HEK293 (cell line): ENCODE data around the gene ARAP3.

Experiments
- PATZ1 ChIP-seq: fragments of 450-650 bp; formaldehyde crosslinking; IDR thresholded peaks from 2 replicates; pipeline ENCODE4 v1.5.1; 2016; ENCODE audit warnings: missing biosample characterization, missing genetic modification characterization
- PRDM2 ChIP-seq: fragments of 450-650 bp; formaldehyde crosslinking; IDR thresholded peaks from 2 replicates; pipeline ENCODE4 v1.5.1; 2016; ENCODE audit warnings: missing biosample characterization, missing genetic modification characterization, borderline replicate concordance
- RBAK ChIP-seq: fragments of 450-650 bp; formaldehyde crosslinking; IDR thresholded peaks from 2 replicates; pipeline ENCODE4 v1.5.1; 2016; ENCODE audit warnings: missing biosample characterization, missing genetic modification characterization
- ZBTB11 ChIP-seq: fragments of 450-650 bp; formaldehyde crosslinking; conservative IDR thresholded peaks from 2 replicates; pipeline ENCODE4 v1.5.1; 2016; ENCODE audit warnings: low read depth, missing biosample characterization, missing genetic modification characterization
- ZBTB20 ChIP-seq: fragments of 450-650 bp; formaldehyde crosslinking; IDR thresholded peaks from 2 replicates; pipeline ENCODE4 v1.5.1; 2016; ENCODE audit warnings: missing biosample characterization, missing genetic modification characterization
- ZBTB26 ChIP-seq: fragments of 450-650 bp; formaldehyde crosslinking; optimal IDR thresholded peaks from 2 replicates; pipeline ENCODE3; 2016; ENCODE audit warnings: missing biosample characterization, mild to moderate bottlenecking, missing genetic modification characterization
- ZBTB8A ChIP-seq: fragments of 450-650 bp; formaldehyde crosslinking; IDR thresholded peaks from 2 replicates; pipeline ENCODE4 v1.5.1; 2016; ENCODE audit warnings: missing biosample characterization, missing genetic modification characterization
- ZNF155 ChIP-seq: fragments of 450-650 bp; formaldehyde crosslinking; IDR thresholded peaks from 2 replicates; pipeline ENCODE4 v1.5.1; 2016; ENCODE audit warnings: missing biosample characterization, missing genetic modification characterization
- ZNF239 ChIP-seq: fragments of 450-650 bp; formaldehyde crosslinking; IDR thresholded peaks from 2 replicates; pipeline ENCODE4 v1.5.1; 2016; ENCODE audit warnings: missing biosample characterization, missing genetic modification characterization
- ZNF24 ChIP-seq: fragments of 450-650 bp; formaldehyde crosslinking; IDR thresholded peaks from 2 replicates; pipeline ENCODE4 v1.5.1; 2016; ENCODE audit warnings: missing biosample characterization, missing genetic modification characterization
- ZNF266 ChIP-seq: fragments of 450-650 bp; formaldehyde crosslinking; IDR thresholded peaks from 2 replicates; pipeline ENCODE4 v1.5.1; 2016; ENCODE audit warnings: missing biosample characterization, missing genetic modification characterization, low read depth
- ZNF335 ChIP-seq: fragments of 450-650 bp; formaldehyde crosslinking; conservative IDR thresholded peaks from 2 replicates; pipeline ENCODE4 v1.5.1; 2016; ENCODE audit warnings: missing biosample characterization, missing genetic modification characterization
- ZNF366 ChIP-seq: fragments of 450-650 bp; formaldehyde crosslinking; conservative IDR thresholded peaks from 2 replicates; pipeline ENCODE4 v1.5.1; 2016; ENCODE audit warnings: missing biosample characterization, missing genetic modification characterization
- ZNF48 ChIP-seq: fragments of 450-650 bp; formaldehyde crosslinking; IDR thresholded peaks from 2 replicates; pipeline ENCODE4 v1.5.1; 2016; ENCODE audit warnings: missing biosample characterization, missing genetic modification characterization
- ZNF558 ChIP-seq: fragments of 450-650 bp; formaldehyde crosslinking; IDR thresholded peaks from 2 replicates; pipeline ENCODE4 v1.5.1; 2016; ENCODE audit warnings: missing biosample characterization, missing genetic modification characterization
- ZNF621 ChIP-seq: fragments of 450-650 bp; formaldehyde crosslinking; IDR thresholded peaks from 2 replicates; pipeline ENCODE4 v1.5.1; 2017; ENCODE audit warnings: missing biosample characterization, missing genetic modification characterization
- ZNF639 ChIP-seq: fragments of 450-650 bp; formaldehyde crosslinking; IDR thresholded peaks from 2 replicates; pipeline ENCODE4 v1.5.1; 2016; ENCODE audit warnings: missing biosample characterization, missing genetic modification characterization
- ZNF658 ChIP-seq: fragments of 450-650 bp; formaldehyde crosslinking; IDR thresholded peaks from 2 replicates; pipeline ENCODE4; 2016; ENCODE audit warnings: missing biosample characterization, missing genetic modification characterization
- ZNF747 ChIP-seq: fragments of 450-650 bp; formaldehyde crosslinking; IDR thresholded peaks from 2 replicates; pipeline ENCODE4 v1.5.1; 2016; ENCODE audit warnings: missing biosample characterization, missing genetic modification characterization
- ZNF76 ChIP-seq: fragments of 450-650 bp; formaldehyde crosslinking; IDR thresholded peaks from 2 replicates; pipeline ENCODE4; 2016; ENCODE audit warnings: low read depth, missing biosample characterization, missing genetic modification characterization, borderline replicate concordance
- TF ChIP-seq, protein P1 (sequence below): fragments of 450-650 bp; formaldehyde crosslinking; IDR thresholded peaks from 2 replicates; pipeline ENCODE4 v1.5.1; 2016; ENCODE audit warnings: missing biosample characterization, missing genetic modification characterization
- TF ChIP-seq, protein P2 (sequence below): fragments of 450-650 bp; formaldehyde crosslinking; IDR thresholded peaks from 2 replicates; pipeline ENCODE4 v1.5.1; 2017; ENCODE audit warnings: missing biosample characterization, missing genetic modification characterization

The ARAP3 gene

DNA sequence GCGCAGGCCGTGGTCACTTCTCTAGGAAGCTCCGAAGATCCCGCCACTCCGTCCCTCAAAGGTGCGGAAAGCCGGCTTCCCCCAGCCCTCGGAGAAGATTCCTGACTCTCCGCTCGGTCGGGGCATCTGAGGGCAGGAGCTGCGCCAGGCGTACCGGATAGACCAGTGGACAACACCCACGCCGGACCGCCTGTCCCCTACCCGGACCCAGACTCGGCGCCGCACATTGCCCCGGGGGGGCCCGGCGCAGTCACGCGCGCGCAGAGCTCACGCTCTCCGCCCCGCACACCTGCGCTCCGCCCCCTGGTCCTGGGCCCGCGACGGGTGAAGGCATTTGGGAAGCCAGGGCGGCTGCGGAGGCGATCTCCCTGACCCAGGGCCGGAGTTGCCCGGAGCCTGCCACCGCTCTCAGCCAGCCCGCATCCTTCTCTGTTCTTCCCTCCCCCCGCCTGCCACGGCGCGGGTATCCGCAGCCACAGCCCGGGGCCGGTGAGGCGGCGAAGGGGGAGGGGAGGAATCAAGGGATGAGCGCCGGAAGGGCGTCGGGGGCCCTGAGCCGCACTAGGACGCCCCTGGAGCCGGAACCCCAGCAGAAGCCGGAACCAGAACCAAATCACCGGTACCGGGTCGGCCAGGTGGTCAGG lies 44.8 kb downstream of the ARAP3 start (continued):
- TF ChIP-seq, protein P1, sequence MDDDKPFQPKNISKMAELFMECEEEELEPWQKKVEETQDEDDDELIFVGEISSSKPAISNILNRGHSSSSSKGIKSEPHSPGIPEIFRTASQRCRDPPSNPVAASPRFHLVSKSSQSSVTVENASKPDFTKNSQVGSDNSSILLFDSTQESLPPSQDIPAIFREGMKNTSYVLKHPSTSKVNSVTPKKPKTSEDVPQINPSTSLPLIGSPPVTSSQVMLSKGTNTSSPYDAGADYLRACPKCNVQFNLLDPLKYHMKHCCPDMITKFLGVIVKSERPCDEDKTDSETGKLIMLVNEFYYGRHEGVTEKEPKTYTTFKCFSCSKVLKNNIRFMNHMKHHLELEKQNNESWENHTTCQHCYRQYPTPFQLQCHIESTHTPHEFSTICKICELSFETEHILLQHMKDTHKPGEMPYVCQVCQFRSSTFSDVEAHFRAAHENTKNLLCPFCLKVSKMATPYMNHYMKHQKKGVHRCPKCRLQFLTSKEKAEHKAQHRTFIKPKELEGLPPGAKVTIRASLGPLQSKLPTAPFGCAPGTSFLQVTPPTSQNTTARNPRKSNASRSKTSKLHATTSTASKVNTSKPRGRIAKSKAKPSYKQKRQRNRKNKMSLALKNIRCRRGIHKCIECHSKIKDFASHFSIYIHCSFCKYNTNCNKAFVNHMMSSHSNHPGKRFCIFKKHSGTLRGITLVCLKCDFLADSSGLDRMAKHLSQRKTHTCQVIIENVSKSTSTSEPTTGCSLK (tag by site-specific recombination), result no peak
- TF ChIP-seq ZNF266 (tag by site-specific recombination) (no peak), ZNF76 (tag by site-specific recombination) (no peak), ZNF48 (tag by site-specific recombination) (no peak), ZNF621 (tag by site-specific recombination) (no peak), ZNF639 (tag by site-specific recombination) (no peak), PRDM2 (tag by site-specific recombination) (no peak), ZBTB20 (peak; percentile 90), ZNF155 (no peak), ZNF558 (tag by site-specific recombination) (no peak), ZBTB8A (tag by site-specific recombination) (0 out of 2 replicates have a peak, but pooled peaks have one; percentile 37), RBAK (no peak), ZNF658 (tag by site-specific recombination) (no peak), ZNF335 (tag by site-specific recombination) (peak; percentile 87), ZNF366 (no peak), ZNF747 (tag by site-specific recombination) (no peak), ZBTB26 (peak; percentile 93), PATZ1 (peak; percentile 64), ZNF24 (tag by site-specific recombination) (no peak; the same call in 1 of the 2 replicates), ZNF239 (tag by site-specific recombination) (no peak), ZBTB11 (tag by site-specific recombination) (peak; percentile 86)
- TF ChIP-seq, protein P2, sequence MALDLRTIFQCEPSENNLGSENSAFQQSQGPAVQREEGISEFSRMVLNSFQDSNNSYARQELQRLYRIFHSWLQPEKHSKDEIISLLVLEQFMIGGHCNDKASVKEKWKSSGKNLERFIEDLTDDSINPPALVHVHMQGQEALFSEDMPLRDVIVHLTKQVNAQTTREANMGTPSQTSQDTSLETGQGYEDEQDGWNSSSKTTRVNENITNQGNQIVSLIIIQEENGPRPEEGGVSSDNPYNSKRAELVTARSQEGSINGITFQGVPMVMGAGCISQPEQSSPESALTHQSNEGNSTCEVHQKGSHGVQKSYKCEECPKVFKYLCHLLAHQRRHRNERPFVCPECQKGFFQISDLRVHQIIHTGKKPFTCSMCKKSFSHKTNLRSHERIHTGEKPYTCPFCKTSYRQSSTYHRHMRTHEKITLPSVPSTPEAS (tag by site-specific recombination), result no peak
